ENCODE measurements around the gene IL1F10.
A peak's percentile ranks its signal among the peaks of the same experiment; 100 is the strongest.

The IL1F10 gene

GRCh38 chr2:113084249-113085000 lies 16.7 kb downstream of the IL1F10 start:
- H3K4me3 ChIP-seq (ENCODE audit: low read depth, low read length) = no peak overlapping the region
- in situ Hi-C loops (cut with HindIII; ENCODE audit: low sequenced_read_pairs) = no loop called here
- TF ChIP-seq, protein P1, sequence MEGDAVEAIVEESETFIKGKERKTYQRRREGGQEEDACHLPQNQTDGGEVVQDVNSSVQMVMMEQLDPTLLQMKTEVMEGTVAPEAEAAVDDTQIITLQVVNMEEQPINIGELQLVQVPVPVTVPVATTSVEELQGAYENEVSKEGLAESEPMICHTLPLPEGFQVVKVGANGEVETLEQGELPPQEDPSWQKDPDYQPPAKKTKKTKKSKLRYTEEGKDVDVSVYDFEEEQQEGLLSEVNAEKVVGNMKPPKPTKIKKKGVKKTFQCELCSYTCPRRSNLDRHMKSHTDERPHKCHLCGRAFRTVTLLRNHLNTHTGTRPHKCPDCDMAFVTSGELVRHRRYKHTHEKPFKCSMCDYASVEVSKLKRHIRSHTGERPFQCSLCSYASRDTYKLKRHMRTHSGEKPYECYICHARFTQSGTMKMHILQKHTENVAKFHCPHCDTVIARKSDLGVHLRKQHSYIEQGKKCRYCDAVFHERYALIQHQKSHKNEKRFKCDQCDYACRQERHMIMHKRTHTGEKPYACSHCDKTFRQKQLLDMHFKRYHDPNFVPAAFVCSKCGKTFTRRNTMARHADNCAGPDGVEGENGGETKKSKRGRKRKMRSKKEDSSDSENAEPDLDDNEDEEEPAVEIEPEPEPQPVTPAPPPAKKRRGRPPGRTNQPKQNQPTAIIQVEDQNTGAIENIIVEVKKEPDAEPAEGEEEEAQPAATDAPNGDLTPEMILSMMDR (IDR thresholded peaks at IDR 0.05; ENCODE audit: low read depth, low read length) = peak; percentile 43
- DNase-seq (ENCODE audit: low read depth, low spot score) = peak; percentile 14

GRCh38 chr2:113085542-113085941 lies 17.8 kb downstream of the IL1F10 start:
- H3K4me3 ChIP-seq (ENCODE audit: low read depth, low read length) = no peak overlapping the region
- TF ChIP-seq, protein P1 (IDR thresholded peaks at IDR 0.05; ENCODE audit: low read depth, low read length) = no peak
- no peak for DNase-seq (ENCODE audit: low read depth, low spot score)
- in situ Hi-C loops (cut with HindIII; ENCODE audit: low sequenced_read_pairs) = no loop called here

- no peak for DNase-seq (ENCODE audit: low read depth, low spot score)
- H3K4me3 ChIP-seq (ENCODE audit: low read depth, low read length) = no peak overlapping the region
- in situ Hi-C loops (cut with HindIII; ENCODE audit: low sequenced_read_pairs) = no loop called here
Observed at GRCh38 chr2:113088213-113088992, 20.6 kb downstream of the IL1F10 start.

DNA sequence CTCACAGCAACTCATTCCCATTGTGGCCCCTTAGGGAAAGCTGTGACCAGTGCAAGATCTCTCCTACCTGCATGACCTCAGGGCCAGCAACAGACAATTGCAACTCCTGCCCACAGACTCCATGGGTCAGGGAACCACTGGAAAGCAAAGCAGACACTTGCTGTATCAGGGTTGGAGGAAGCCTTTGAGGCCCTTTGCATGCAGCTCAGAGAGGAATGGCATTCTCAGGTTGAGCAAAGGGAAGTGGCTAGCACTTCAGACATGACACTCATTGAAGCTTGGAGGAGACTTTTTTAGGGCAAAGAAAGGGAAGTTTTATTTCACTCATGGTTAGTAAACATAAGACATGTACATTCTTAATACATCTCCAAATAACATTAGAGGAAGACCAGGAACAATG lies 22.1 kb downstream of the IL1F10 start:
- TF ChIP-seq, protein P1 (IDR thresholded peaks at IDR 0.05; ENCODE audit: low read depth, low read length) = no peak
- in situ Hi-C loops (cut with HindIII; ENCODE audit: low sequenced_read_pairs) = no loop called here

More at GRCh38 chr2:113088213-113088992, 20.6 kb downstream of the IL1F10 start:
- TF ChIP-seq, protein P1 (IDR thresholded peaks at IDR 0.05; ENCODE audit: low read depth, low read length) = no peak

GRCh38 chr2:113091231-113091896 lies 23.6 kb downstream of the IL1F10 start:
- in situ Hi-C loops (cut with HindIII; ENCODE audit: low sequenced_read_pairs) = no loop called here
- no peak for DNase-seq (ENCODE audit: low read depth, low spot score)
- H3K4me3 ChIP-seq (ENCODE audit: low read depth, low read length) = no peak overlapping the region
- TF ChIP-seq, protein P1 (IDR thresholded peaks at IDR 0.05; ENCODE audit: low read depth, low read length) = no peak

More for the DNA sequence above, 22.1 kb downstream of the IL1F10 start:
- DNase-seq (ENCODE audit: low read depth, low spot score) = no peak
- H3K4me3 ChIP-seq (ENCODE audit: low read depth, low read length) = no peak overlapping the region

DNA sequence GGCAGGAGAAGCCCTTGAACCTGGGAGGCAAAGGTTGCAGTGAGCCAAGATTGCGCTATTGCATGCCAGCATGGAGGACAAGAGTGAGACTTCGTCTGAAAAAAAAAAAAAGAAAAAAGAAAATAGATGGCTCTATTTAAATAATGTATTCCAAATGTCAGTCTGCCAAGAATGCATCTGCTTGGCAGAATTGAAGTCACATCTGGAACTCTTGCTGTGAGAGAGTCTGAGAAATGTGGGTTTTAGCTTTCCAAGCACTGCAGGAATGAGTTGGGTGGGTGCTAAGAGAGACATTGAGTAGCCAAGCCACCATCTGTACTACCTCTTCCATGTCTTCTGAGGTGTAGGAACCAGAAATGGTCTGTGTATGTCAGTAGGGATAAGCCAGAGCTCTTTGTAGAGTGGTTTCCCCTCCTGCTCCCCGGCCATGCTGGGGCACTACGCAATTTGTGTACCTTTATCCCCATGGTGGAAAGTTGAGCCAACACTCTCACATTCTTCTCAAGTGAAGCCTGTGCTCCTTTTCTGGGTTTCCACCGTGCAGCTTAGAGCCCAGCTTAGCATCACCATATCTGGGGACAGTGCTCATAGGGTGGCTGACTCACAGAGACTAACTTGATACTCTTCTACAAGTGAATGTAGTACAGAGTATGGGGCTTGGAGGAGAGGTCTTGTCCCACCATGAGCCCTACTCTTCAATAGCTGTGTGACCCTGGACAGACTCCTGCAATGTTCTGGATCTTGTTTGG lies 25.3 kb downstream of the IL1F10 start:
- TF ChIP-seq, protein P1 (IDR thresholded peaks at IDR 0.05; ENCODE audit: low read depth, low read length) = no peak
- in situ Hi-C loops (cut with HindIII; ENCODE audit: low sequenced_read_pairs) = no loop called here
- H3K4me3 ChIP-seq (ENCODE audit: low read depth, low read length) = no peak overlapping the region
- no peak for DNase-seq (ENCODE audit: low read depth, low spot score)
